ENCODE measurements around the gene CTSG. TPM values are rescaled to one million over a fixed set of nuclear protein-coding genes. Genes with fewer than 3 reads are reported as not detected.
"Not testable (repeated sequence)": the region's sequence is repeated elsewhere in the genome, so short reads cannot be mapped to it uniquely, and the experiment has no call there.

The CTSG gene
- total RNA-seq, 1 experiment from 2014 or later, result not detected

- no peak for DNase-seq (ENCODE audit: low read depth)
Measured at GRCh38 chr14:24542346-24542936, 33.6 kb downstream of the CTSG start.

DNA sequence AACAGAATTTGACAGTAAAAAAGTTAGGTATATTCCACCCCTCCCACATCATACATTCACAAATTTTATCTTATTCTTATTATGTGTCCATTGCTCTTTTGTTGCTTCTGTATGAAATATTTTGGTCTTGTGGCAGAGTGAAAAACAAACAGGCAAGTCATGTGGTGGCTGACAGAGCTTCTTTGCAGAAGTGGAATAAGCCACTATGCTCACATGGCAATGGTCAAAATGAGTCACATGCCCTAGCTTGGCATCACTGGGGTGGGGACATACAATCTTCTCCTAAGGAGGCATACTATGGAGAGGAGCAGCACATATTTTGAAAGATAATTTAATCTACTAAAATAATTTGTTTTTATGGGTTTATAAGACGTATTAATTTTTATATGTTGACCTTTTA, 40.3 kb downstream of the CTSG start:
- DNase-seq (ENCODE audit: low read depth), result no peak

DNA sequence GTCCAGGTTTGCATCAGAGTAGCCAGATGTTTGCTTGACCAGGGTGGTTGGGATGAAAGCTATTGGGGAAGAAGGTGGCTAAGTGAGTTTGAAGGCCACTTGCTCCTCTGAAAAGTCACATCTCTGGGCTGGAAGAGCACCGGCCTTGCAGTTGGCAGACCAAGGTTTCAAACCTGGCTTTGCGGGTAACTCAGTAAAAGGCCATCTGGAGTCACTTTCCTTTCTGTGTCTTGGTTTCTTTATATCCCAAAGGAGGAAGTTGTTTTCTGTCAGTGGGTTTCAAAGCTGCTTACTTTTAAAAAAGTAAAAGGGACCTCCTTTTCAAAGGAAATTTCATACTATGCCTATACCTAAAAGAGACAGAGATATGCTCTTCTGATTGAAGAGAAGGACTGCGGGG, 41.8 kb downstream of the CTSG start:
- DNase-seq (ENCODE audit: low read depth), result no peak

DNA sequence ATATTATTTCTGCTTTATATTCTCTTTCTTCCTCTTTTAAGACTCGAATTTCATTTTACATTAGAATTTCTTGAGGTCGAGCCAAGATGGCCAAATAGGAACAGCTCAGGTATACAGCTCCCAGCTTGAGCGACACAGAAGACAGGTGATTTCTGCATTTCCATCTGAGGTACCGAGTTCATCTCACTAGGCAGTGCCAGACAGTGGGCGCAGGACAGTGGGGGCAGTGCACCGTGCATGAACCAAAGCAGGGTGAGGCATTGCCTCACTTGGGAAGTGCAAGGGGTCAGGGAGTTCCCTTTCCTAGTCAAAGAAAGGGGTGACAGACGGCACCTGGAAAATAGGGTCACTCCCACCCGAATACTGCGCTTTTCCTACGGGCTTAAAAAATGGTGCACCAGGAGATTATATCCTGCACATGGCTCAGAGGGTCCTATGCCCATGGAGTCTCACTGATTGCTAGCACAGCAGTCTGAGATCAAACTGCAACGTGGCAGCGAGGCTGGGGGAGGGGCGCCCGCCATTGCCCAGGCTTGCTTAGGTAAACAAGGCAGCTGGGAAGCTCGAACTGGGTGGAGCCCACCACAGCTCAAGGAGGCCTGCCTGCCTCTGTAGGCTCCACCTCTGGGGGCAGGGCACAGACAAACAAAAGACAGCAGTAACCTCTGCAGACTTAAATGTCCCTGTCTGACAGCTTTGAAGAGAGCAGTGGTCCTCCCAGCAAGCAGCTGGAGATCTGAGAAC, 50.0 kb downstream of the CTSG start:
- DNase-seq (ENCODE audit: low read depth), result not testable (repeated sequence)

Other genes starting within 250 kb of the CTSG start
- not detected in 2 replicates for gene ADCY4, start 241.2 kb downstream of the CTSG start, total RNA-seq (2014; rRNA removed; shearing (Covaris generic))
- gene RIPK3, start 236.3 kb downstream of the CTSG start, total RNA-seq (2014; rRNA removed; shearing (Covaris generic)), result 0.60 and 1.3 TPM in 2 replicates
- gene NFATC4, start 208.1 kb downstream of the CTSG start, total RNA-seq (2014; rRNA removed; shearing (Covaris generic)), result 10.6 and 13.1 TPM in 2 replicates
- 0.36 and 0.39 TPM in 2 replicates for gene NYNRIN, start 177.2 kb downstream of the CTSG start, total RNA-seq (2014; rRNA removed; shearing (Covaris generic))
- gene CBLN3, start 146.6 kb downstream of the CTSG start, total RNA-seq (2014; rRNA removed; shearing (Covaris generic)), result 0.72 and 1.3 TPM in 2 replicates
- 18.4 and 23.1 TPM in 2 replicates for gene KHNYN, start 146.3 kb downstream of the CTSG start, total RNA-seq (2014; rRNA removed; shearing (Covaris generic))
- gene SDR39U1, start 133.5 kb downstream of the CTSG start, total RNA-seq (2014; rRNA removed; shearing (Covaris generic)), result 12.1 and 17.1 TPM in 2 replicates
- gene CMA1, start 68.0 kb downstream of the CTSG start, total RNA-seq (2014; rRNA removed; shearing (Covaris generic)), result not detected in 2 replicates
- gene GZMH, start 33.4 kb upstream of the CTSG start, total RNA-seq (2014; rRNA removed; shearing (Covaris generic)), result not detected in 2 replicates
- gene GZMB, start 57.9 kb upstream of the CTSG start, total RNA-seq (2014; rRNA removed; shearing (Covaris generic)), result not detected in 2 replicates

Measured in RPMI7951 (cell line).